ENCODE measurements around the gene ZNF613. TPM values are rescaled to one million over a fixed set of nuclear protein-coding genes. Genes with fewer than 3 reads are reported as not detected.

Gene ZNF613
- total and polyA plus RNA-seq, 2 of the 13 experiments (the other 11 are each of a cell fraction or from before 2014, with no cell fraction given) = 3.6 to 8.3 TPM

DNA sequence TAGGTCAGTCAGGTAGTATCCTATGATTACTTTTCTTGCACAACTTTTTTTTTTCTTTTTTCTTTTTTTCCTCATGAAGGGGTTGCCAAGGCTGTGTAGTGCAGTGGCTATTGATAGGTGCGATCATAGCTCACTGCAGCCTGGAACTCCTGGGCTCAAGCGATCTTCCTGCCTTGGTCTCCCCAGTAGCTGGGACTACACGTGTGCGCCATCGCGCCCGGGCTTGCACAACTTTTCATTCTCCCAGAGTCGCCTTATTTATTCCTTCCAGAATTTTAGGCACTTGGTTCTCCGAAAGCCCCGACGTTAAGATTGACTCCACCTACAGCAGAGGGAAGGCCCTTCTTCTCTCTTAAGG, 867 bp upstream of the ZNF613 start:
- peaks cover 34% of the 10 kb centered on the region for H3K9me3 ChIP-seq (ENCODE audit: low read length)
- TF ChIP-seq ELF4 (CRISPR knock-in tag; IDR thresholded peaks at IDR 0.05; ENCODE audit: borderline replicate concordance) (no peak), ZNF256 (CRISPR knock-in tag; conservative IDR thresholded peaks at IDR 0.05) (no peak), ZNF446 (CRISPR knock-in tag; IDR thresholded peaks at IDR 0.05) (no peak), ZNF343 (CRISPR knock-in tag; IDR thresholded peaks at IDR 0.05) (no peak), TFDP1 (CRISPR knock-in tag; IDR thresholded peaks at IDR 0.05; ENCODE audit: borderline replicate concordance) (no peak), ARNTL (CRISPR knock-in tag; IDR thresholded peaks at IDR 0.05) (no peak), ZC3H4 (CRISPR knock-in tag; IDR thresholded peaks at IDR 0.05; ENCODE audit: borderline replicate concordance) (no peak), ZNF629 (CRISPR knock-in tag; conservative IDR thresholded peaks at IDR 0.05) (no peak), ZKSCAN8 (CRISPR knock-in tag; IDR thresholded peaks at IDR 0.05; ENCODE audit: borderline replicate concordance) (no peak), E2F1 (CRISPR knock-in tag; IDR thresholded peaks at IDR 0.05) (0 out of 2 replicates have a peak, but pooled peaks have one; percentile 8), ZNF337 (CRISPR knock-in tag; IDR thresholded peaks at IDR 0.05; ENCODE audit: borderline replicate concordance, low read depth) (0 out of 2 replicates have a peak, but pooled peaks have one; percentile 30), ZNF780A (CRISPR knock-in tag; IDR thresholded peaks at IDR 0.05) (no peak), ZNF850 (CRISPR knock-in tag; conservative IDR thresholded peaks at IDR 0.05) (no peak)
- TF ChIP-seq, protein P1, sequence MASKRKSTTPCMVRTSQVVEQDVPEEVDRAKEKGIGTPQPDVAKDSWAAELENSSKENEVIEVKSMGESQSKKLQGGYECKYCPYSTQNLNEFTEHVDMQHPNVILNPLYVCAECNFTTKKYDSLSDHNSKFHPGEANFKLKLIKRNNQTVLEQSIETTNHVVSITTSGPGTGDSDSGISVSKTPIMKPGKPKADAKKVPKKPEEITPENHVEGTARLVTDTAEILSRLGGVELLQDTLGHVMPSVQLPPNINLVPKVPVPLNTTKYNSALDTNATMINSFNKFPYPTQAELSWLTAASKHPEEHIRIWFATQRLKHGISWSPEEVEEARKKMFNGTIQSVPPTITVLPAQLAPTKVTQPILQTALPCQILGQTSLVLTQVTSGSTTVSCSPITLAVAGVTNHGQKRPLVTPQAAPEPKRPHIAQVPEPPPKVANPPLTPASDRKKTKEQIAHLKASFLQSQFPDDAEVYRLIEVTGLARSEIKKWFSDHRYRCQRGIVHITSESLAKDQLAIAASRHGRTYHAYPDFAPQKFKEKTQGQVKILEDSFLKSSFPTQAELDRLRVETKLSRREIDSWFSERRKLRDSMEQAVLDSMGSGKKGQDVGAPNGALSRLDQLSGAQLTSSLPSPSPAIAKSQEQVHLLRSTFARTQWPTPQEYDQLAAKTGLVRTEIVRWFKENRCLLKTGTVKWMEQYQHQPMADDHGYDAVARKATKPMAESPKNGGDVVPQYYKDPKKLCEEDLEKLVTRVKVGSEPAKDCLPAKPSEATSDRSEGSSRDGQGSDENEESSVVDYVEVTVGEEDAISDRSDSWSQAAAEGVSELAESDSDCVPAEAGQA (IDR thresholded peaks at IDR 0.05; ENCODE audit: low read depth) = 0 out of 2 replicates have a peak, but pooled peaks have one; percentile 8
- TF ChIP-seq, protein P1 (CRISPR knock-in tag; IDR thresholded peaks at IDR 0.05; ENCODE audit: borderline replicate concordance) = no peak
- TF ChIP-seq, protein P2, sequence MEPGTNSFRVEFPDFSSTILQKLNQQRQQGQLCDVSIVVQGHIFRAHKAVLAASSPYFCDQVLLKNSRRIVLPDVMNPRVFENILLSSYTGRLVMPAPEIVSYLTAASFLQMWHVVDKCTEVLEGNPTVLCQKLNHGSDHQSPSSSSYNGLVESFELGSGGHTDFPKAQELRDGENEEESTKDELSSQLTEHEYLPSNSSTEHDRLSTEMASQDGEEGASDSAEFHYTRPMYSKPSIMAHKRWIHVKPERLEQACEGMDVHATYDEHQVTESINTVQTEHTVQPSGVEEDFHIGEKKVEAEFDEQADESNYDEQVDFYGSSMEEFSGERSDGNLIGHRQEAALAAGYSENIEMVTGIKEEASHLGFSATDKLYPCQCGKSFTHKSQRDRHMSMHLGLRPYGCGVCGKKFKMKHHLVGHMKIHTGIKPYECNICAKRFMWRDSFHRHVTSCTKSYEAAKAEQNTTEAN (CRISPR knock-in tag; conservative IDR thresholded peaks at IDR 0.05) = no peak

More for the DNA sequence above, 867 bp upstream of the ZNF613 start:
- H3K4me3 ChIP-seq (replicated peaks in 1 of 3; ENCODE audit: insufficient read depth in 1 of 3, low read depth in 2 of 3, low read length in 3 of 3) = peak overlapping the region in 2 of 3 experiments; percentile 88 to 96; a peak in 2 of 6 replicates
- in situ Hi-C loops (cut with HindIII; ENCODE audit: extremely low pct_ligation_motif_present, low pct_unique_long_range_greater_than_20kb) = no loop called here
- H3K9ac ChIP-seq (ENCODE audit: insufficient read depth, low read depth, low read length) = peak overlapping the region; percentile 84
- BruUV-seq (replicated peaks) = no TSS peak
- H3K27ac ChIP-seq (ENCODE audit: extremely low read length, insufficient read depth, low read length) = peak overlapping the region; percentile 87
- peaks cover 2 to 9% of the 10 kb centered on the region in 2 experiments; a peak in 3 of 5 replicates for H3K36me3 ChIP-seq (replicated peaks in 1 of 2; ENCODE audit: control insufficient read depth in 1 of 2, insufficient read depth in 2 of 2, low read length in 2 of 2)
- peaks cover 32% of the 10 kb centered on the region for H3K4me1 ChIP-seq (ENCODE audit: insufficient read depth, low read length)
- no peaks in the 10 kb centered on the region for H4K20me1 ChIP-seq (ENCODE audit: insufficient read depth, low read length)
- intact Hi-C loops (cut with micrococcal nuclease; ENCODE audit: unreplicated experiment) = loop anchor here (2.0 to 10.0 kb wide), 2 partner anchors 22 to 78 kb away; partner anchors contain the start of genes ZNF615 and ZNF649
- peak overlapping the region; percentile 66 for H3K4me2 ChIP-seq (ENCODE audit: low read depth, low read length)
- H3K27me3 ChIP-seq (ENCODE audit: control insufficient read depth in 1 of 2, insufficient read depth in 2 of 2, low read length in 2 of 2) = no peaks in the 10 kb centered on the region; a peak in 1 of 5 replicates
- WGBS (ENCODE audit: low lambda C conversion rate) = 78% methylated on average over 11 of the region's 11 CpGs
- DNase-seq (ENCODE audit: low spot score) (no peak), FAIRE-seq (no peak), ATAC-seq (no peak)
- ChIA-PET POLR2A (no interaction called here), CTCF (ENCODE audit: low intra/inter-chr PET ratio, low total read pairs) (no interaction called here)
- no peak overlapping the region for H2AFZ ChIP-seq (ENCODE audit: low read length)
- peaks cover 13% of the 10 kb centered on the region for H3K79me2 ChIP-seq (ENCODE audit: insufficient read depth, low read length)
